Measurements from ENCODE around the gene EIF2B4.

DNA sequence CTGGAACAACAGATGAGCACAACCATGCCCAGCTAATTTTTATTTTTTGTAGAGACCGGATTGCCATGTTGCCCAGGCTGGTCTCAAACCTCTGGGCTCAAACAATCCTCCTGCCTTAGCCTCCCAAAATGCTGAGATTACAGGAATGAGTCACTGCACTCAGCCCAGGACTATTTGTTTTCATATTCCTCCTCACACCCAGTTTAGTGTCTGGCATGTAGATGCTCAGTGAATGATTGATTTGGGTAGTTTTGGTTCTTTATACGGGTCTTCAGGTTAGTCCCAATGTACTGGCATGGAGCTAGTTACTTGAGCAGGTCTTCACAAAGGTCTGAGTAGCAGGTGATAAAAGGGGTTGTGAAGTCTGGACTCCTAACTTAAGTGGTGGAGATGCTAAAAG lies 6.2 kb downstream of the EIF2B4 start:
- TF ChIP-seq CTCF (conservative IDR thresholded peaks at IDR 0.05; ENCODE audit: low read depth, low read length) (no peak), EZH2 (IDR thresholded peaks at IDR 0.05; ENCODE audit: borderline replicate concordance, low read depth, low read length, poor library complexity, severe bottlenecking) (no peak)

All from A673 (cell line).